GM19351 (cell line): Measurements from ENCODE around the gene SZT2.

Source experiments
- ATAC-seq: cut with Tn5 transposase; IDR thresholded peaks from one replicate; pipeline ENCODE4 v1.9.1; 2021; ENCODE audit warnings: mild to moderate bottlenecking, moderate library complexity; ENCODE audit not compliant: unreplicated experiment

Gene SZT2

GRCh38 chr1:43421976-43422750 lies 32.5 kb downstream of the SZT2 start:
- ATAC-seq, result no peak

GRCh38 chr1:43422995-43423671 lies 33.4 kb downstream of the SZT2 start:
- no peak for ATAC-seq

GRCh38 chr1:43423672-43424550 lies 34.2 kb downstream of the SZT2 start:
- no peak for ATAC-seq

GRCh38 chr1:43425045-43425444 lies 35.3 kb downstream of the SZT2 start:
- no peak for ATAC-seq

GRCh38 chr1:43426221-43426620 lies 36.5 kb downstream of the SZT2 start:
- no peak for ATAC-seq

- ATAC-seq, result no peak
Observed at GRCh38 chr1:43427524-43427923, 37.8 kb downstream of the SZT2 start.

- no peak for ATAC-seq
Observed at GRCh38 chr1:43427941-43428340, 38.2 kb downstream of the SZT2 start.

GRCh38 chr1:43430831-43431230 lies 41.1 kb downstream of the SZT2 start:
- no peak for ATAC-seq

- no peak for ATAC-seq
Observed at GRCh38 chr1:43431676-43432075, 42.0 kb downstream of the SZT2 start.

- no peak for ATAC-seq
Observed at GRCh38 chr1:43432171-43432860, 42.6 kb downstream of the SZT2 start.

- no peak for ATAC-seq
Observed at GRCh38 chr1:43432907-43433306, 43.2 kb downstream of the SZT2 start.

GRCh38 chr1:43434256-43434655 lies 44.6 kb downstream of the SZT2 start:
- no peak for ATAC-seq

GRCh38 chr1:43435146-43436145 lies 45.7 kb downstream of the SZT2 start:
- ATAC-seq, result no peak

GRCh38 chr1:43436371-43436770 lies 46.7 kb downstream of the SZT2 start:
- ATAC-seq, result no peak

GRCh38 chr1:43437031-43437973 lies 47.6 kb downstream of the SZT2 start:
- ATAC-seq, result no peak

GRCh38 chr1:43438006-43438405 lies 48.3 kb downstream of the SZT2 start:
- ATAC-seq, result no peak

- ATAC-seq, result no peak
Observed at GRCh38 chr1:43438576-43438952, 48.9 kb downstream of the SZT2 start.

- no peak for ATAC-seq
Observed at GRCh38 chr1:43438953-43439581, 49.4 kb downstream of the SZT2 start.
